Neural progenitor cell (in vitro differentiated cells): ENCODE measurements around the gene ZBTB49. TPM values are rescaled to one million over a fixed set of nuclear protein-coding genes. Genes with fewer than 3 reads are reported as not detected.
"Not testable (repeated sequence)": the region's sequence is repeated elsewhere in the genome, so short reads cannot be mapped to it uniquely, and the experiment has no call there.

Experiments used
- DNase-seq: peaks from one replicate; pipeline ENCODE4 v3.0.0-alpha.2; 2016; ENCODE audit warnings: low spot score
- H2AFZ ChIP-seq: fragments of 200-600 bp; sonication (generic); replicated peaks from 2 replicates; pipeline ENCODE4 v1.6.1; 2016; ENCODE audit warnings: antibody characterized with exemption
- H3F3A ChIP-seq: fragments of 200-600 bp; sonication (generic); 2 replicates; pipeline ENCODE4 v1.6.1; 2016; ENCODE audit warnings: antibody characterized with exemption, low read depth
- H3K27ac ChIP-seq: fragments of 200-600 bp; sonication (generic); 2 replicates; pipeline ENCODE4 v1.5.1; 2016; ENCODE audit warnings: mild to moderate bottlenecking
- H3K27me3 ChIP-seq: fragments of 200-600 bp; sonication (generic); 2 replicates; pipeline ENCODE4 v1.6.1; 2016; ENCODE audit warnings: mild to moderate bottlenecking, moderate library complexity
- H3K36me3 ChIP-seq: fragments of 200-600 bp; sonication (generic); 2 replicates; pipeline ENCODE4 v1.5.1; 2016
- H3K4me1 ChIP-seq: fragments of 200-600 bp; sonication (generic); 2 replicates; pipeline ENCODE4 v1.6.1; 2016; ENCODE audit warnings: mixed run types
- H3K4me2 ChIP-seq: fragments of 200-600 bp; sonication (generic); 2 replicates; pipeline ENCODE4 v1.6.1; 2016
- H3K4me3 ChIP-seq: fragments of 200-600 bp; sonication (generic); 2 replicates; pipeline ENCODE4 v1.5.1; 2016
- H3K79me2 ChIP-seq: fragments of 200-600 bp; sonication (generic); 2 replicates; pipeline ENCODE4 v1.6.1; 2016; ENCODE audit warnings: low read depth
- H3K9ac ChIP-seq: fragments of 200-600 bp; sonication (generic); 2 replicates; pipeline ENCODE4 v1.6.1; 2016
- H3K9me3 ChIP-seq: fragments of 200-600 bp; sonication (generic); 2 replicates; pipeline ENCODE4 v1.5.1; 2016; ENCODE audit warnings: low read depth
- H4K20me1 ChIP-seq: fragments of 200-600 bp; sonication (generic); 2 replicates; pipeline ENCODE4 v1.6.1; 2016; ENCODE audit warnings: low read depth
- H3K27ac Mint-ChIP-seq: 3 replicates; pipeline ENCODE4 v1.8.0; 2021; ENCODE audit warnings: mixed read lengths
- H3K27me3 Mint-ChIP-seq: 2 replicates; pipeline ENCODE4 v1.8.0; 2022; ENCODE audit warnings: low read depth, mild to moderate bottlenecking, inconsistent platforms, moderate library complexity, mixed read lengths; ENCODE audit not compliant: insufficient read depth
- H3K36me3 Mint-ChIP-seq: 3 replicates; pipeline ENCODE4 v1.8.0; 2021; ENCODE audit warnings: mixed read lengths
- H3K4me1 Mint-ChIP-seq: 3 replicates; pipeline ENCODE4 v1.8.0; 2021; ENCODE audit warnings: mixed read lengths
- H3K4me3 Mint-ChIP-seq: 3 replicates; pipeline ENCODE4 v1.8.0; 2021; ENCODE audit warnings: mild to moderate bottlenecking, moderate library complexity, mixed read lengths
- H3K9me3 Mint-ChIP-seq: 3 replicates; pipeline ENCODE4 v1.8.0; 2020; ENCODE audit warnings: mixed read lengths
- CTCF ChIP-seq: fragments of 200-600 bp; sonication (generic); IDR thresholded peaks from 2 replicates; pipeline ENCODE4 v1.5.1; 2017; ENCODE audit warnings: antibody characterized with exemption, mild to moderate bottlenecking
- EZH2 ChIP-seq: fragments of 200-600 bp; sonication (generic); IDR thresholded peaks from 2 replicates; pipeline ENCODE4 v1.6.1; 2017; ENCODE audit warnings: antibody characterized with exemption, mild to moderate bottlenecking, moderate library complexity
- EZH2phosphoT487 ChIP-seq: fragments of 200-600 bp; sonication (generic); IDR thresholded peaks from 2 replicates; pipeline ENCODE4 v1.6.1; 2017; ENCODE audit warnings: antibody characterized with exemption
- total RNA-seq: library from RNA; depleted of rRNA; stranded (reverse); fragments of >200 nt; gene quantifications from 2 replicates; pipeline ENCODE4 v1.2.3, GENCODE V29; 2015; ENCODE audit warnings: low replicate concordance

ZBTB49 gene
- total RNA-seq, 1 donor from 2014 or later = 20.2 TPM

- TF ChIP-seq EZH2 (no peak), EZH2phosphoT487 (no peak), CTCF (no peak)
- H3K4me3 Mint-ChIP-seq = no peak overlapping the region
These were observed 35.9 kb upstream of the ZBTB49 start for GRCh38 chr4:4254199-4254598.

GRCh38 chr4:4254666-4255065 is 35.4 kb upstream of the ZBTB49 start:
- H3K9me3 Mint-ChIP-seq = no peaks in the 10 kb centered on the region
- H4K20me1 ChIP-seq = no peaks in the 10 kb centered on the region
- no peak overlapping the region for H3K27ac Mint-ChIP-seq
- H3K9ac ChIP-seq = no peak overlapping the region
- no peaks in the 10 kb centered on the region for H3K9me3 ChIP-seq
- no peak overlapping the region for H3K4me3 Mint-ChIP-seq
- TF ChIP-seq CTCF (no peak), EZH2phosphoT487 (no peak), EZH2 (no peak)
- no peak overlapping the region for H3K27ac ChIP-seq
- H3K4me2 ChIP-seq = no peak overlapping the region
- H3K27me3 Mint-ChIP-seq = peaks cover 9% of the 10 kb centered on the region
- peaks cover 7% of the 10 kb centered on the region for H3F3A ChIP-seq
- H3K4me3 ChIP-seq = no peak overlapping the region
- H2AFZ ChIP-seq = no peak overlapping the region
- H3K27me3 ChIP-seq = peaks cover 10% of the 10 kb centered on the region
- peaks cover 7% of the 10 kb centered on the region for H3K4me1 Mint-ChIP-seq
- no peak for DNase-seq
- H3K36me3 Mint-ChIP-seq = no peaks in the 10 kb centered on the region
- no peaks in the 10 kb centered on the region for H3K36me3 ChIP-seq
- no peaks in the 10 kb centered on the region for H3K4me1 ChIP-seq
- H3K79me2 ChIP-seq = no peaks in the 10 kb centered on the region

More at GRCh38 chr4:4254199-4254598, 35.9 kb upstream of the ZBTB49 start:
- H3K36me3 Mint-ChIP-seq = no peaks in the 10 kb centered on the region
- Histone ChIP-seq H3K27me3 (peaks cover 10% of the 10 kb centered on the region), H3K27ac (no peak overlapping the region), H3K4me2 (no peak overlapping the region), H3K4me3 (no peak overlapping the region), H3K9ac (no peak overlapping the region), H3K4me1 (peaks cover under 1% of the 10 kb centered on the region), H3K9me3 (no peaks in the 10 kb centered on the region), H3K79me2 (no peaks in the 10 kb centered on the region), H3K36me3 (no peaks in the 10 kb centered on the region), H3F3A (peaks cover 7% of the 10 kb centered on the region), H4K20me1 (no peaks in the 10 kb centered on the region), H2AFZ (no peak overlapping the region)
- no peak overlapping the region for H3K27ac Mint-ChIP-seq
- H3K27me3 Mint-ChIP-seq = peaks cover 9% of the 10 kb centered on the region
- peaks cover 4% of the 10 kb centered on the region for H3K4me1 Mint-ChIP-seq
- DNase-seq = no peak
- H3K9me3 Mint-ChIP-seq = no peaks in the 10 kb centered on the region

- H3K9ac ChIP-seq = no peak overlapping the region
- DNase-seq = no peak
- no peak overlapping the region for H2AFZ ChIP-seq
- no peak overlapping the region for H3K4me3 Mint-ChIP-seq
- peaks cover 4% of the 10 kb centered on the region for H3K27me3 ChIP-seq
- peaks cover 9% of the 10 kb centered on the region for H3K27me3 Mint-ChIP-seq
- H3K79me2 ChIP-seq = no peaks in the 10 kb centered on the region
- no peaks in the 10 kb centered on the region for H4K20me1 ChIP-seq
- H3K9me3 Mint-ChIP-seq = no peaks in the 10 kb centered on the region
- no peaks in the 10 kb centered on the region for H3K36me3 Mint-ChIP-seq
- H3K27ac Mint-ChIP-seq = no peak overlapping the region
- no peaks in the 10 kb centered on the region for H3K9me3 ChIP-seq
- H3K4me2 ChIP-seq = no peak overlapping the region
- peaks cover 9% of the 10 kb centered on the region for H3K4me1 Mint-ChIP-seq
- H3K36me3 ChIP-seq = no peaks in the 10 kb centered on the region
- H3K4me1 ChIP-seq = no peaks in the 10 kb centered on the region
- TF ChIP-seq EZH2 = no peak
- no peak for TF ChIP-seq CTCF
- no peak for TF ChIP-seq EZH2phosphoT487
- no peak overlapping the region for H3K4me3 ChIP-seq
- H3F3A ChIP-seq = peaks cover 7% of the 10 kb centered on the region
- H3K27ac ChIP-seq = no peak overlapping the region
These were observed 33.3 kb upstream of the ZBTB49 start for GRCh38 chr4:4256799-4257198.

- not testable (repeated sequence) for H3K4me3 ChIP-seq, H3K36me3 ChIP-seq, DNase-seq, H3K79me2 ChIP-seq, H3K9me3 ChIP-seq, H3K4me1 ChIP-seq, H3K27ac ChIP-seq, H3K27me3 ChIP-seq, H3K9ac ChIP-seq, H3K27me3 Mint-ChIP-seq, H3F3A ChIP-seq, H3K36me3 Mint-ChIP-seq, H3K4me2 ChIP-seq, H3K4me1 Mint-ChIP-seq, H3K9me3 Mint-ChIP-seq, H2AFZ ChIP-seq, H3K27ac Mint-ChIP-seq, H4K20me1 ChIP-seq
- H3K4me3 Mint-ChIP-seq = peak overlapping the region; percentile 38
These were observed 32.3 kb upstream of the ZBTB49 start for GRCh38 chr4:4257705-4258104.
